Measurements from ENCODE around the gene PXDN.

- TF ChIP-seq CTCF (IDR thresholded peaks at IDR 0.05) = no peak
- no peak for TF ChIP-seq EZH2 (IDR thresholded peaks at IDR 0.05; ENCODE audit: borderline replicate concordance, insufficient read depth, low read depth, low read length, poor library complexity, severe bottlenecking)
Measured at GRCh38 chr2:1723397-1724042, 20.8 kb downstream of the PXDN start.
